NCI-H748 (cell line): Measurements from ENCODE around the gene PSMA7.

ENCODE experiments used
- DNase-seq: peaks from one replicate; lab custom pipeline; 2025; ENCODE audit not compliant: unreplicated experiment; lab: John Stamatoyannopoulos, UW

The PSMA7 gene

DNA sequence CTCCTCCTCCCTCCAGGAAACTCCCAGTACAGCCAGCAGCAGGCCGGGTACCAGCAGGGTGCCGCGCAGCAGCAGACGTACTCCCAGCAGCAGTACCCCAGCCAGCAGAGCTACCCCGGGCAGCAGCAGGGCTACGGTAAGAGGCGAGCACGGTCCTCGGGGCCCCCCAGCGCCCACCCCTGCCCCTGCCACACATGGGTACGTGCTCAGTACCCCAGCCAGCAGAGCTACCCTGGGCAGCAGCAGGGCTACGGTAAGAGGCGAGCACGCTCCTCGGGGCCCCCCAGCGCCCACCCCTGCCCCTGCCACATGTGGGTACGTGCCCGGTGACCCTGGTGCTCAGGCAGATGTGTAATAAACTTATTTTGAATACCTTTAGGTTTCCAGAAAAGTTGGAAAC is 29.5 kb upstream of the PSMA7 start:
- no peak for DNase-seq

DNA sequence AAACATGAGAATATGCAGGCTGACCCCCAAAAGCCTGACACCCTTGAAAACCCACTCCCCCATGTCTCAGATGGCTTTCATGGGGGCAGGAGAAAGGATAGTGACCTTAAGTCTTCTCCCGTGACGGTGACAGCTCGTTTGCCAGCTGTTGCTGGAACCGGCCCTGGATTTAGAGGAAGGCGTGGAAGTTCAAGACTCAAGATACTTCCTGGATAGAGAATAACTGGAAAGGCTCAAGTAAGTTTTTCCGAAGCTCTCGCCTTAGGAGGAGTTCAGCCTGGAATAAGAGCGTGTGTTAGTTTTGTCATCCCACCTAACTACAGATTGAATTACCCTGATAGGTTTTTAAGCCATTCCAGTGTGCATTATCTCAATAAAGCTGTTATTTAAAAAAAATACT is 28.1 kb upstream of the PSMA7 start:
- DNase-seq, result no peak

DNA sequence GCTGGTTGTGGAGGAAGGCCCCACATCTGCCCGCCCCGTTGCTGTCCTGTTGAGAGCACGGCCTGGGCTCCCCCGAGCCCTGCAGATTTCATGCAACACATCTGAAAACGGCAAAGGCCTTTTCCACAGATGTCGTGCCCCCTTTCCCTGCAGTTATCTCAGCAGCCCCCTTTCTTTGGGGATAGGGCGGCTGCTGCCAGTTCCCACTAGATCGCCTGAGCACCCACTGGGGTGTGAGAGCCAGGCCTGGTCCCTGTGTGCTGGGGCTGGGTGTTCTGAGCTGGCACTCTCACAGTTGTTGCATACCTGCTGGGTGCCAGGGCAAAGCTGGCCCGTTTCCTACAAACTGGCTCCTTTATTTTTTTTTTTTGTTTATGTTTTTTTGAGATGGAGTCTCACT is 27.3 kb upstream of the PSMA7 start:
- no peak for DNase-seq

DNA sequence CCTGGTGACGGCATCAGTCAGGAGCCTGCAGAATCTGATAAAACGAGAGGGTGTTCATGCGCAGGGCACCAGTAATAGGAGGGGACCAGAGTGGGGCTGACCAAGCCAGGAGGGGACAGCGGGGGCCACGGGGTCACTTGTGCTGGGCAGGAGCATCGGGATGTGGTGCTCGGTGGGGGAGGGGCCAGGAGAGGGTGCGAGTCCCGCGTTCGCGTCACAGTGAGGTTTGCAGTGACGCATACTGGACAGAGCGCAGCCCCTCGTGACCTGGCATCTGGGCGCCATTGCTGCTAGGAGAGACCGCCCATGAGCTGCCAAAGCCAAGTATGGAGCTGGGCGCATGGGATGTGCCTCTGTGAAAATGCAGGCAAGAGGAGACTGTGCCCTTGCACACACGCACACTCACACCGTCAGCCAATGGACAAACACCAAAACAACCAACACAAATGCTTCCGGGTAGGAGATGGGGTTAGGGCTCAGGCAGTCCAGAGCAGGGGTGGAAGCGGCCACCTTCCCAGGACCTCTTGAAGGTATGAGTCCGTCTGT is 25.8 kb upstream of the PSMA7 start:
- DNase-seq, result no peak

DNA sequence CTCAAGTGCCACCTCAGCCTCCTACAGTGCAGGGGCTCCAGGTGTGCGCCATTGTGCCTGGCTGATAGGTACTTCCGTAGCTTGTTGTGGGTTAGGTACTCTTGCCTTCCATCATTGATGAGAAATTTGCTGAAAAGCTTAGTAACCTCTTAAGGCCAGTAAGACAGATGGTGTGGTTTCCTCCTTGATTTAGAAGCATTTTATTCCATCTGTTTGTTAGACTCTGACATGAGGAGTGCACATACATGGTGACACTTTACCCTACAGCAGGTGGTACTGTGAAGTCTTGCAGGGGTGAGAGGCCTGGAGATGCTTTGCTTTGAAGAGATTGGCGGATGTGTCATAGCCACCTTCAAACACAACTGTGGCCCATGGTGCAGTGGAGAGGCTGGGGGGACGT is 24.9 kb upstream of the PSMA7 start:
- DNase-seq, result no peak

DNA sequence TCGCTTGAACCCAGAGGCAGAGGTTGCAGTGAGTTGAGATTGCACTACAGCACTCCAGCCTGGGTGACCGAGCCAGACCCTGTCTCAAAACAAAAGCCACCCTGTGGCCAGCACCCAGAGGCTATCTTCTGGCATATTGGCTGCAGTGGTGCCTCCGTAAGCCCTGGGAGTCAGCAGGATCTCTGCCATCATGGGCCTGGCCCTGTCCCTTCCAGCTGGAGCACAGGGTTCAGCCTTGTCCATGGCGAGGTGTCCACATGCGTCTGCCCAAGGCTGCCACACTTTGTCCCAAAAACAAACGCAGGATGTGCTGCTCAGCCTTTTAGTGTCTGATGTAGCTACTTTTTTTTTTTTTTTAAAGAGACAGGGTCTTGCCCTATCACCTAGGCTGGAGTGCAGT is 24.3 kb upstream of the PSMA7 start:
- DNase-seq, result no peak

DNA sequence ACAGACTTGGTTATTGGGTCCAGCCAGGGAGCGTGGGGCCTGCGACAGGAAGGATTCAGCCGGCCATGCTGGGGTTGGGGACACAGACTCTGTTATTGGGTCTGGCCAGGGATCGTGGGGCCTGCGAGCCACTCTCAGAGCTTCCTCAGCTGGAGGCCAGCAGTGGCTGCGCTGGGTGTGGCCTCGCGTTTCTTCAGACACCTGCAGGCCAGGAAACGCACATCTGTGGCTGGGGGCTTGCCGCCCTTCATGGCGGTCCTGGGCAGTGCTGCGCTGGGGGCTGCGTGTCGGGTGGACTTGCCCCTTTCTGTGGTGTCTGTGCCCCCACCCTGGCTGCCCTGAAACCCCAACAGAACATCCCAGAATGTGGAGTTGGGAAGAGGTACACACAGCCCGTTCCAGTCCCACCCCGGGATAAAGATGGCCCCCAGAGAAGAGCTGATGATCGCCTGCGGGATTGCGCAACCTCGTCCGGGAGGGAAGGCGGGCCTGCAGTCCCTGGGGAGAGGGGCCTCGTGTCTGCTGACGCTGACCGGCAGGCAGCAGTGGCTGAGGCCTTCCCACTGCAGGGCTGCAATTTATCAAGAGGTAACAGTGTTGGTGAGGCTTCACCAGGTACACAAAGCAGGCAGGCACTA is 22.7 kb upstream of the PSMA7 start:
- DNase-seq, result no peak

DNA sequence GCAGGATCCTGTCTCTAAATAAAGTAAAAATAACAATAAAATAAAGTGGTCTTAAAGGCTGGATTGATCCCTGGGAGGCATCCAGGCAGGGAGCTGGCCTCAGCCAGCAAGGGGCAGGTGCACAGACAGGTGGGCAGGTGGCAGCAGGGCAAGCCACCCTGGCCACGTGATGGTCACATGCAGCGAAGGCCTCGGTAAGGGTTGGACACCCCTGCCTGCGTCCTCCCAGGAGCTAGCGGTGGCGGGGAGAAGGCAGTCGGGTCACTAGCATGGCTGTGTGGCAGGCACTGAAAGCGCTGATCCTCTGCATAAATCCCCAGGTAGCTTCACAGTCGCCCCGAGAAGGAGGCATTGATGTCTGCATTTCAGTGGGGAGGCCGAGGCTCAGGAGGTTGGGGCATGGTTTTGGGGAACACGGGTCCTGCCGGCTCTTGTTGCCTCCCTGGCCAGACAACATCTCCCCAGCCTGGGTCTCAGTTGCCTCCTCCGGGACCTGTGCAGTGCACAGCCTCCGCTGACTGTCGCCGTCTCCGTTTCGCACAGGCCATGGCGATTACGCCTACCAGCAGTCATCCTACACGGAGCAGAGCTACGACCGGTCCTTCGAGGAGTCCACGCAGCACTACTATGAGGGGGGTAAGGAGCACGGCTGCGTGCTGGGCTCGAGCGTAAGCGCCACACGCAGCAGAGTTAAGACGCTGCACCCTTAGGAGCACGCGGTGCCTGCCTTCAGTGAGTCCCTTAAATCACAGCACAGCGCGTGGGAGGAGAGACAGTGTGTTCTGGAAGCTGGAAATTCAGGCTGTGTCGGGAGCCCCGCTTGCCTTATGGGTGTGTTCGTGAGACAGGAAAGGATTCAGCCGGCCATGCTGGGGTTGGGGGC is 21.9 kb upstream of the PSMA7 start:
- DNase-seq, result no peak

DNA sequence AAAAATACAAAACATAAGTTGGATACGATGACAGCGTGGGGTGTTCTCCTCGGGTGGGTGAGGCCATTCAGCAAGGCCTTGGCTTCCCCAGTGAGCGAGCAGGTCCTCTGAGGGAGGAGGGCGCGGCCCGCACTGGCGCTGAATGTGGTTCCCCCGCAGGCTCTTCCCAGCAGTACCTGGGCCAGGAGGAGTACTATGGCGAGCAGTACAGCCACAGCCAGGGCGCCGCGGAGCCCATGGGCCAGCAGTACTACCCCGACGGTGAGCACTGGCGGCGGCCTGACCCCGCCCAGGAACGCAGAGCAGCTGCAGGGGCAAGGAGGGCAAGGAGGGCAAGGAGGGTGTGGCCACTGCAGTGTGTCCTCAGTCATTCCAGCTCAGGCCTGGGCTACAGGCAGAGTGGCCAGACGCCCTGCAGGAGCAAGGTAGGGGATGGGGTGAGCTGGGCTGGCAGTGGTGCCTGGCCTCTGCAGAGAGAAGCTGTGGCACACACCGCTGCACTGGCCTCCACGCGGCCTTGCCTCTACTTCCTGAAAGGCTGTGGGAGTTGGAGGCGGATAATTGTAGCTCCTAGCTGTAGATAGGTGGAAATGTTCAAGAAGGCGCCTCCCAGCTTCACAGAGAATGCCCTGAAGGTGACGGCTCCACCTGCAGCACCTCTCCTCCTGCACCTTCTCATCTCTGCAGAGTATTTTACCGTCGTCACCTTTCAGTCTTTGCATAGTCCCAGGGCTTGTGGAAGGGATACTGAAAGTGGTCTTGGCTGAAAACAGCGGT is 21.0 kb upstream of the PSMA7 start:
- peak; percentile 2 for DNase-seq

DNA sequence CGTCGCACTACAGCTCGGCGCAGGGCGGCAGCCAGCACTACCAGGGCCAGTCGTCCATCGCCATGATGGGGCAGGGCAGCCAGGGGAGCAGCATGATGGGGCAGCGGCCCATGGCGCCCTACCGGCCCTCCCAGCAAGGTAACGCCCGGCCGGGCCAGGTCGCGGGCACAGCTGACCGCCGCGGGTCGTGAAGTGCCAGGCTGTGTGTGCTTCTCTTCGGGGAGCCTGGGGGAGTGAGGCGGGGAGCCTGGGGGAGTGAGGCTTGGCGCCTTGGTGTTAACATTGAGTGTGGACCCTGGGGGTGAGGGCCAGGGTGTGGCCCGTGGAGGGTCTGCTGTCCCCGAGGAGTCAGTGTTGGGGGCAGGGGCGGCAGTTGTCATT is 20.3 kb upstream of the PSMA7 start:
- DNase-seq, result no peak

DNA sequence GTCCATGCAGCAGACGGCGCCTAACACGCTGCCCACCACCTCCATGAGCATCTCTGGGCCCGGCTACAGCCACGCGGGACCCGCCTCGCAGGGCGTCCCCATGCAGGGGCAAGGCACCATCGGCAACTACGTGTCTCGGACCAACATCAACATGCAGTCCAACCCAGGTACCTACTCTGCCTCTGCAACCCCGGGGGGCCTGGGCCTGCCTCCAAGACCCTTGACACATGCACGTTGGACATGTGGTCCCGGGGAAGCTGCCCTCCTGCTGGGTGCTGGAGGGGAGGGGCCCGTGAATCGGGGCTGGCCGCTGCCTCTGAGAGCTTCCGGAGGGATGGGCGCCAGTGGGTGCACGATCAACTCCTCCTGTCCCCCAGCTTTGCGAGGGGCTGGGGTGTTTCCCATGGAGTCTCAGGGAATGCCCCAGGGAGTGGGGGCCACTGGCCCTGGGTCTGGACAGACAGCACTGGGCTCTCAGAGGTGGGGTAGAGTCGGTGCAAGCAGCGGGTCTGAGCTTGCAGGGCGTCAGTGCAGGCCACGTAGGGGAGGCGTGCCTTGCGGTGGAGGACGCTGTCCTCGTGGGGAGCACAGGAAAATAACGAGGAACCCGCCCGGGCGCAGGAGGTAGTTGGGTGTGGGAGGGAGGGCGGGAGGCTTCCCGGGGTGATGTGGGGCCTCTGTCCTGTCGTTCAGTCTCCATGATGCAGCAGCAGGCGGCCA is 19.7 kb upstream of the PSMA7 start:
- DNase-seq, result no peak

DNA sequence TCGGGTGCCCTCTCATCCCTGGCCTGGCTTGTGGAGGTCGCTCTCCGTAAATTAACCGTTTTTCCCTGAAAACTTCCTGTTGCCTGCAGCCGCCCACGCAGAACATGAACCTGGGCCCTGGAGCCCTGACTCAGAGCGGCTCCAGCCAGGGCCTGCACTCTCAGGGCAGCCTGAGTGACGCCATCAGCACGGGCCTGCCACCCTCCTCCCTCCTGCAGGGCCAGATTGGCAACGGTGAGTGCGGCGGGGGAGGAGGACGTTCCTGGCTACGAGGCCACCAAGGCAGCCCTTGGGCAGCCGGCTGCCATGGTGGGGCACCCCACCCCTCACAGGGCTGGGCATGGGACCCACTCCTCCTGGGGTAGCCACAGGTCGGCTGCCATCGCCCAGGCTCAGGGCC is 18.2 kb upstream of the PSMA7 start:
- no peak for DNase-seq

DNA sequence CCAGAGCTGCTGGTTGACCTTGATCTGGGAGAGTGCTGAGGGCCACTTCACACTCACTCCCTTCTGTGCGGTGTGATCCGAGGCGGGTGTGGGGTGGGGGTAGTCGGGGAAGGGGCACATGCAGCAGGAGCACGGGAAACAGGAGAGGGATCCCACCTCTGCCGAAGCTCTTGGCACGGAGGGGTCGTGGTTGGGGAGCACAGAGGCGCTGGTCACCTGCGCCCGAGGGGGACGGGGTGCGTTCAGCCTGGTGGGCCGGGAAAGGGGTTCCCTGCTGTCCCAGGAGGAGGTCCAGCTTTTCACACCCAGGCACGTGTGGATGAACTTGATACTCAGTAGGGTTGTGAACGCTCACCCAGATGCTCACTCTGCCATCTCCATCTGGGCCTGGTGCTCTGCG is 17.7 kb upstream of the PSMA7 start:
- DNase-seq, result no peak

DNA sequence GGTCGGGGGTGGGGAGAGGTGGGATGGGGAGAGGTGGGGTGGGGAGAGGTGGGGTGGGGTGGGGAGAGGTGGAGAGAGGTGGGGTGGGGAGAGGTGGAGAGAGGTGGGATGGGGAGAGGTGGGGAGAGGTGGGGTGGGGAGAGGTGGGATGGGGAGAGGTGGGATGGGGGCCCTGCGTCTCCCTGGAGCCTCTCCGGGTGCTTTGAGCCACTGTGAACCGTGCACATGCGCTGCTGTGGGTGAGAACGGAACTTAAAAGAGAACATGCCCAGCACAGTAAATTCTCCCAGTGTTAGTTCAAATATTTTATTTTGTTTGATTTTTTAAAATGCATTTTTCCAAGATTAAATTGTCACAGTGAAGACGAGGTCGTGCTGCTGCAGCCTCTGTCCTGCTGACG is 17.1 kb upstream of the PSMA7 start:
- no peak for DNase-seq

DNA sequence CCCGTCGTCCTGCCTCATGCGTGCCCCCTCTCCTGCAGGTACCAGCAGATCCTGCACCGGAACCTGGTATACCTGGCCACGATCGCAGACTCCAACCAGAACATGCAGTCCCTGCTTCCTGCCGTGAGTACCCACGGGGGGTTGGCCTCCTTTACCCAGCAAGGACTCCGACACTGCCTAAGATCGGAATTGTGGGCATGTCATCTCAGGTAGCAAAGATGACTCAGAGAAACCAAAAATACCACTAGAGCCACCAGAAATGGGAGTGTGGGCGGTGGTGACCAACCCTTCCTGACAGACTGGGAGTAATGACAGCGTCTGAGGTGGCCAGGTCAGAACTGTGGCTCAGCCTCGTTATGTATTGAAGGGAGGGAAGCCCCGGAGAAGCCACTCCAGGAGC is 16.6 kb upstream of the PSMA7 start:
- DNase-seq, result no peak

DNA sequence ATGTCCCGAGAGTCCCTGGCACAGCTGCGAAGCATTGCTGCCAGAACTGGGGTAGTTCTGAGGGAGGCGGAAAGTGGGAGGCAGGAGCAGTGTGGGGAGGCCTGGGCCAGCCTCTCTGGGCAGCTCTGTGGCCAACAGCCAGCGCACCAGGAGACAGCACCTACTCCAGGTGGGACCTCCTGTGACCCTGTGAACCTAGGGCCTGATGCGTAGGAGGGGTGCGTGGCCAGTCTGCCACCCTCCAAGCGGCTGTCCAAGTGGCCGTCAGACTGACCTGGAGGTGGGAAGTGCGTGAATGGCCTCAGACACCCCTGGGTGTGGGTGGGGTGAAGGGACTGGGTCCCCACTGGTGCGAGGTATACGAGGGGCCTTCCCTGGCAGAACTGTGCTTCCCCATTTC is 15.9 kb upstream of the PSMA7 start:
- no peak for DNase-seq

DNA sequence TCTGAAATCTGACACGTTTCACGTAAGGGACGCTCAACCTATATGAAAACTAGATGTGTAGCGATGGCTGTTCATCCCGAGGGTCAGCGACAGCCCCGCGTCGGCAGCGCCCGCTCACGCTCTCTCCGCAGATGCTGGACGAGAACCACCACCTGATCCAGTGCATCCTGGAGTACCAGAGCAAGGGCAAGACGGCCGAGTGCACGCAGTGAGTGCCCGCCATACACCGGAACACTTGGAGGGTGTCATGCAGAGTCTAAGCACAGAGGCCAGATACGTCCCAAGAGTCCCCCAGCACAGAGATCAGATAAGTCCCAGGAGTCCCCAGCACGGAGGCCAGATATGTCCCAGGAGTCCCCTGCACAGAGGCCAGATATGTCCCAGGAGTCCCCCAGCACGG is 15.3 kb upstream of the PSMA7 start:
- no peak for DNase-seq

DNA sequence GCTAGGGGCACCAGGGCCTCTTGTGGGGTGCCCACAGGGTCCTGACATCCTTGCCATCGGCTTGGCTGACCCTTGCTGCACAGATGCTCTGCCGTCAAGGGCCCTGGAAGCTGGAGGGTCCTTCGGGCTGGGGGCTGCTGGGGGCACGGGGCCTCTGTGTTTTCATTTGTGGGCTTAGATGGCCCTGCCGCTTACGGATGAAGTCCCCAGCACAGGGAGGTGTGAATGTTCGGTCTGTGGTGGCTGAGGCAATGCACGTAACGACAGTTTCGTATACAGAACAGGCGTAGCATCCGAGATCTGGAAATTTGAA is 14.8 kb upstream of the PSMA7 start:
- DNase-seq, result no peak

DNA sequence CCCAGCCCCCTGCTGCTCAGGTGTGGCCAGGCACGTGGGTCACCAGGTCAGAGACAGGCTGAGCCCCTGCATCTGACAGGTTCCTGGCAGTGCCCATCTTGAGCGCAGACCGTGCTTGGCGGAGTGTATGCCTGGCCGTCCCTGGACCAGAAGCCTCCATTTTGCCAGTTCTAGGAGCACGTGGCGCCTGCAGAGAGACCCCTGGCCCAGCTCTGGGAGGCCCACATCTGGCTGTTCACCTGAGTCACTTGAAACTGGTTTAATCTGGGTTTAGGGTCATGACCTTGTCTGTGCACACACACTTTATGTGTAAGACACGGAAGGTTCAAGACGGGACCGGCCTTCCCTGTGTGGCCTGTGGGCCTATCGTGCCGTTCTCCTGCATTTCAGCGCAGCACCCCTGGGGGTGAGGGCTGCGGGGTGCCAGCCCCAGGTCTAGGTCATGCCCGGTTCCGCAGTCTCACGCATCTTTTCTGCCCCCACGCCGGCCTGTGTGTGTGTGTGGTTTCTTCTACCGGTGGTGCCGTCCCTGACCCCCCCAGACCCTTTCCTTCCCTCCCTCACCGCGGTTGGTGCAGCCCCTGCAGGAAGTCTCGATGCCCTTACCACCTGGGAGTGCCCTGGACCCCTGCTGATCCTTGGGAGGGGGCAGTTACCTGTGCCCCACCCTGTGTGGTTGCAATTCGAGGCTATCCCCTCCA is 14.3 kb upstream of the PSMA7 start:
- DNase-seq, result no peak

DNA sequence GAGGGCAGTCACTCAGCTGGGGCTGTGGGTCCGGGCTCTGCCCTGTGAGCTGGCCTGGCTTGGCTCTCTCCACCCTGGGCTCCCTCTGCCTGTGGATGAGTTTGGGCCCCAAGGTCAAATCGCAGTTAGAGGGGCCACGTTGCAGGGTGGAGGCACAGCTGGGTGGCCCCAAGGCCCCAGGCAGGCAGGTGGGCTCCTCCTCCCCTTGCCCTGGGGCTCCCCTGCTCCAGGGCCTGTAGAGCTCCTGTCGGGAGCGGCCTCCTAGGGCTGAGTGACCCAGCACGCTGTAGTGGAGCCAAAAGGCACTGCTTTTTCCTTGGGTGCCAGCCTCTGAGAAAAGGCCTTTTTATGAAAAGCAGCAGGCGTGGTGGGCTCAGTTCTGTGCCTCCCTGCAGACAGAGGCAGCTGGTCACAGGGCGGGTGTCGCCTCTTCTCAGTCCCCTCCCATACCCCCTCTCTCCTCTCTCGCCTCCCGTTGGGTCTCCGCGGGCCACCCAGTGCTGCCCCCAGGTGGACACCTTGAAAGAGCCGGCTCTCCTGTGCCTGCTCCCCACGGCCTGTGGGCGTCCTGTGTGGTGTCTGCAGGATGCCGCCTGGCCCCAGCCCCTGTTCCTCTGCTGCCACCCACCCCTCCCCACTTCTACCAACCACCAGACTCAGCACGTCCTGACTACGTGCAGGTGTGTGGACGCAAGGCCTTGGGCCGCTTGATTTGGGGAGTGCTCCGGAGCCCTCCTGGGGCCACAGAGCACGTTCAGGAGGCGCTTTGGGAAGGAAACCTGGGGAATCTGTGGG is 13.6 kb upstream of the PSMA7 start:
- DNase-seq, result peak; percentile 24
